ENCODE results near the gene MRPL12. TPM values are rescaled to one million over a fixed set of nuclear protein-coding genes. Genes with fewer than 3 reads are reported as not detected.

MRPL12 gene
- total RNA-seq, 1 experiment from 2014 or later = 108 TPM

GRCh38 chr17:81722184-81723120, 19.3 kb downstream of the MRPL12 start:
- TF ChIP-seq EZH2phosphoT487 (IDR thresholded peaks at IDR 0.05; ENCODE audit: borderline replicate concordance, low read length) (no peak), EZH2 (IDR thresholded peaks at IDR 0.05; ENCODE audit: low read length, unreplicated experiment) (no peak), CTCF (conservative IDR thresholded peaks at IDR 0.05; ENCODE audit: low read depth, low read length) (no peak)
- ChIA-PET CTCF (no interaction called here), POLR2A (ENCODE audit: unreplicated experiment) (no interaction called here)
- Histone ChIP-seq H3K27me3 (ENCODE audit: low read length) (no peaks in the 10 kb centered on the region), H3K9ac (ENCODE audit: low read length) (peak overlapping the region; percentile 55), H3K4me3 (ENCODE audit: low read length) (peak overlapping the region; percentile 52; the same call in 1 of the 2 replicates), H3K79me2 (ENCODE audit: low read length) (no peaks in the 10 kb centered on the region), H3F3A (ENCODE audit: low read length, unreplicated experiment) (no peaks in the 10 kb centered on the region), H3K9me2 (replicated peaks; ENCODE audit: low read length) (no peaks in the 10 kb centered on the region), H3K36me3 (ENCODE audit: low read depth, low read length) (no peaks in the 10 kb centered on the region; the same call in 1 of the 2 replicates), H2AFZ (ENCODE audit: low read length) (no peak overlapping the region), H3K9me3 (ENCODE audit: low read length) (no peaks in the 10 kb centered on the region), H4K20me1 (ENCODE audit: low read length) (no peaks in the 10 kb centered on the region), H3K4me1 (ENCODE audit: insufficient read depth, low read length) (peaks cover 33% of the 10 kb centered on the region), H3K4me2 (ENCODE audit: low read length) (peak overlapping the region; percentile 84), H3K27ac (ENCODE audit: low read length) (peak overlapping the region; percentile 85)
- ATAC-seq (peak; percentile 51), DNase-seq (peak; percentile 92)
- intact Hi-C loops (cut with micrococcal nuclease) = no loop called here
- no TSS peak for BruUV-seq (replicated peaks)

GRCh38 chr17:81723651-81724209, 20.6 kb downstream of the MRPL12 start:
- peak overlapping the region; percentile 37 for H2AFZ ChIP-seq (ENCODE audit: low read length)
- ATAC-seq = peak; percentile 53
- intact Hi-C loops (cut with micrococcal nuclease) = no loop called here
- no peak for TF ChIP-seq CTCF (conservative IDR thresholded peaks at IDR 0.05; ENCODE audit: low read depth, low read length)
- no peak for TF ChIP-seq EZH2phosphoT487 (IDR thresholded peaks at IDR 0.05; ENCODE audit: borderline replicate concordance, low read length)
- no peak for TF ChIP-seq EZH2 (IDR thresholded peaks at IDR 0.05; ENCODE audit: low read length, unreplicated experiment)
- peak; percentile 44 for DNase-seq
- H3K27me3 ChIP-seq (ENCODE audit: low read length) = no peaks in the 10 kb centered on the region
- no peaks in the 10 kb centered on the region for H3K9me2 ChIP-seq (replicated peaks; ENCODE audit: low read length)
- H3K4me1 ChIP-seq (ENCODE audit: insufficient read depth, low read length) = peaks cover 38% of the 10 kb centered on the region
- peak overlapping the region; percentile 39 for H3K27ac ChIP-seq (ENCODE audit: low read length)
- ChIA-PET POLR2A (ENCODE audit: unreplicated experiment) (no interaction called here), CTCF (no interaction called here)
- H3K9ac ChIP-seq (ENCODE audit: low read length) = no peak overlapping the region
- no peaks in the 10 kb centered on the region for H3K36me3 ChIP-seq (ENCODE audit: low read depth, low read length)
- TSS peak; percentile 13 for BruUV-seq (replicated peaks)
- H4K20me1 ChIP-seq (ENCODE audit: low read length) = no peaks in the 10 kb centered on the region
- H3K79me2 ChIP-seq (ENCODE audit: low read length) = no peaks in the 10 kb centered on the region
- H3K9me3 ChIP-seq (ENCODE audit: low read length) = no peaks in the 10 kb centered on the region
- no peaks in the 10 kb centered on the region for H3F3A ChIP-seq (ENCODE audit: low read length, unreplicated experiment)
- peak overlapping the region; percentile 84 for H3K4me2 ChIP-seq (ENCODE audit: low read length)
- peak overlapping the region; percentile 15; the same call in 1 of the 2 replicates for H3K4me3 ChIP-seq (ENCODE audit: low read length)

Data from PC-3 (cell line).